Measurements from ENCODE around the gene KLC1.

The KLC1 gene

DNA sequence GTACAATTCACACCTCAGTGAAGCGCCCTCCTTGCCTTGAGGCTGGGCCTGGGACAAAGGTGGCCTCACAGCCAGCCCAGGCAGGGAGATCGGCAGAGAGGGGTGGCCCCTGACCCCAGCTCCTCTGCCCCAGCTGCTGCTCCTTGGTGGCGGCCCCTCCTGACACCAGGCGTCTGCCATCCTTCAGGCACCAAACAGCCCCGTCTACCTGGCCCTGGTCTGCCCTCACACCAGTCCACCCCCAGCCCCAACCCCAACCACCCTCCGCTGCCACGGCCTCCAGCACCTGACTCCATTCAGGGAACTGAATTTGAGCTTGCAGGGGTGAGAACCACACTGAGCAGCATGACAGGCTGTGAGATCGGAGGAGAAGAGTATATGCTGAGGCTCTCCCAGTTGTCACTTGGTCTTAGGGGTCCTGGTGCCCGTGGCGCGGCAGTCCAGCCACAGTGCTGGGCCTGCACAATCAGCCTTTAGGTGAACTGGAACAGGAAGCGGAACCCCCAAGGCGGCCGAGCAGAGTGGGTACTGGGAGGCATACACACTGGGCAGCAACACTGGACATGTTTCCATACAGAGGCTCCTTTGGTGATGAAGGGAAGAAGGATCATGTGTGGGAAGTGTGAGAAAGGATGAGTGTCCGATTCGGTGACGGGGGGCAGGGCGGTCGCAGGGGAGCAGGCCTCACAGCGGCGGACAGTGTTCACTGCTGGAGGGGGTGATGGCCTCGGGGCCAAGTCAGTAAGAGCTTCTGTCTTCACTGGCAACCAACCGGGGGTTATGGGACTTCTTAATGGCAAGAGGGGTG is 105.3 kb downstream of the KLC1 start:
- no peak for DNase-seq (ENCODE audit: low read depth in 2 of 2)

DNA sequence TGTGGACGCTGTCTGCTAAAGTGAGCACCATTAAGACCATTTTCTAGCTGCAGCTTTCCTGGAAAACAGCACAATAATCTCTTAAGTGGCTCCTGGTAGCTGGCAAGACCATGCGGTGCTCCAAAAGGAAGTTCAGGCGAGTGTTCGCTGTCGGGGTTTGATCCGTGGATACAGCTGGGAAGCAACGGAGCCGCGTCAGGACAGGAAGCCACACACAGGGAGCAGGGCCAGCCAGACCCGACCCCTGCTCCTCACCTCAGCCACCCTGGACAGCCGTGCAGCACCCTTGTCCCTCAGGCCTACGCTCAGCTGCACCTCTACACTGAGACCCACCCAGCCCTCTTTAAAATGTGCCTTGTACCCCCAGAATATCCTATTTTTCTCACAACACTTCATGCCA is 106.0 kb downstream of the KLC1 start:
- no peak for DNase-seq (ENCODE audit: low read depth in 2 of 2)

DNA sequence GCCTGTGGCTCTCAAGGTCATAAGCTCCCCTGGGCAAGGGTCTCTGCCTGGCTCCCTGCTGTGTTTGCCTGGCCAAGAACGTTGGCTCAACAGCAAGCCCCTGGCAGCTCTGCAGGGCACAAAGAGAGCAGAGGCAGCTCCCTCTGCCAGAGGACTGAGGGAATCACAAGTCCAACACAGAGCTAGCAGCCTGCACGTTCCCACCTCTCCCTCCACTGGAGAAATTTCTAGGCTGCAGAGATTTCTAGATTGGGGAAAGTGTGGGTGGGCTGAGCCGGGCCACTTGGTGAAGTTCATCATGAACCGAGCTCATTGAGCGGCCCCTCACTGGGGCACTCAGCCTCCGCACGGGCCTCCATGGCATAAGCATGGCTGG is 106.4 kb downstream of the KLC1 start:
- DNase-seq (ENCODE audit: low read depth in 2 of 2), result no peak

DNA sequence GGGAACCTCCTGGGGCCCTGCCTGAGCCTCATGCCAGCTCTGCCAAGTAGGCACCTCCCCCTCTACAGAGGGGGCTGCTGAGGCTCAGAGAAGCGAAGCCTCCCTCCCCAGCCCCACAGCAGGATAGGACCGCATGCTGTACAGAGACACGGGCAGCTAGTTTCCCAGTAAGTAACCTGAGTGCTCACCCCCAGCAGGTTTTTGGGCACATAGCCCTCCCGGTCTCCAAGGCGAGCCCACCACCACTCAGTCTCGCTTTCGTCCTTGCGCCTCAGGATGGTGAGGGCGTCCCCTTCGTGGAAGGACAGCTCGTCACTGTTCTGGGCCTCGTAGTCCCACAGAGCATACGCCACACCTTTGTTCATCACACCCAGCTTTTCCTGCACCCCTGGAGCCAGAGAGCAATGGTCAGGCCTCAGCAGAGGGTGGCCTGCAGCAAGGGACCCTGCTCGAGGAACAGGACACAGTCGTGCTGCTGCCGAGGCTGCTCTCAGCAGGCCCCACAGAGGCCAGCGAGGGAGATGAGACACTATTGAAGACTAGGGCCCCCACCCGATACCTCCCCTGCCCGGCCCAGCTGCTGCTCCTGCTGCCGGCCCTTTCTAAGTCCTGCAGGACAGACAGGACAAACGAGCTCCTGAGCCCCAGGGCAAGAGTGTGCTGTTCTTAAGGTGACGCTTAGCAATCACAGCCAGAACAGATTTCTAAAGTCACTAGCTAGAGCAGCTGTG is 107.0 kb downstream of the KLC1 start:
- DNase-seq (ENCODE audit: low read depth in 2 of 2), result no peak

DNA sequence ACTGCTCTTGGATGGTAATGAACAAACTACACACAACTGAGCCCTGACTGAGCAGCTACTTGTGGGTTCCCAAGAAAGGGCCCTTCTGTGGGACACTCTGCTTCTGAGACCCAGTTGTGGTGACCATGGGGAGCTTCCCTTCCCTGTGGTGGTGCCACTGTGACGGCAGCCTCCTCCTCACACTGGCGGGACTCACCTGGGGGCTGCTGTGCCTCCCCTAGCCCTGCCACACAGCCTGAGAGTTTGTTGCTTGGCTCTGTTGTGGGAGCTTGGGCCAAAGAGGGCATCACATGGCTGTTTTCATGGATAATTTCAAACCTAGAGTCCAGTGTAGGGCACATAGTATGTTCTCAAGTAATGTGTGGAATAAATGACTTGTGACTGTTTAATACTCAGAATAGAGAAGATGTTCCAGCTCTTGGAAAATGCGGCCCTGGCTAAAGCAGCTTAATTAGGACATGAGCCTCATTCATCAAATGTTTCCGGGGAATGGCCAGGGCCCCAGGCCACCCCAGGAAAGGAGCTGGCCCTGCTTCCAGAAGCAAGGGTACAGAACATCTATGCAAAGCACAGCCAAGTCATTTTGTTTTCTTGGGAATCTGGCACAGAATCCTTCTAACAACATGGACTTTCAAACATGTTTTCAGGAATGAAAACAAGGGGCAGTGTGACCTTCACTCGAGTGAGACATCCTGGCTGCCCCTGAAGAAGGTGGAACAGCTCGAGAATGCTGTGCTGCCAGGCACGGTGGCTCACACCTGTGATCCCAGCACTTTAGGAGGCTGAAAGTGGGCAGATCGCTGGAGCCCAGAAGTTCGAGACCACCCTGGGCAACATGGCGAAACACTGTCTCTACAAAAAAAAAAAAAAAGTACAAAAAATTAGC is 107.8 kb downstream of the KLC1 start:
- DNase-seq (ENCODE audit: low read depth in 2 of 2), result no peak

DNA sequence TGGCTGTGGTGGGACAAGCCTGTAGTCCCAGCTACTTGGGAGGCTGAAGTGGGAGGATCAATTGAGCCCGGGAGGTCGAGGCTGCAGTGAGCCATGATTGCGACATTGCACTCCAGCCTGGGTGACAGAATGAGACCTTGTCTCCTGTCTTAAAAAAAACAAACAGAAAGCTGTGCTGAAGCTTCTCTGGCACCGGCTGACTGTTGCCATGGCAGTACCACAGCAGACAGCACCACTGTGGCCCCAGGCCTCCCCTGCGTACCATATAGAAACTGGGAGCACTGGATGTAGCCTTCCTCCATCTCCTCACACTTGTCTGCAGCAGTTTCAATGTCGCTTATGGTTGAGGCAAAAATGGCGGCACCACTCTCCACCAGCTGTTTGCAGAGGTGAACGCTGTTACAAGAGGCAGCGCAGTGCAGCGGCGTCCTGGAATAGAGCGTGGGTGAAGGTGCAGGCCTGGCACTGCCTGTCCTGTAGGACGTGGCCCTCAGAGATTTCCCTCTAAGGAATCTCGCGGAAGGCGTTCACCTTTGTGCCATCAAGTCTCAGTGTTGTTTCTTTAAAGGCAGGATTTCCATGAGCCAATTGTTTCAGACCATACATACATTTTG is 108.5 kb downstream of the KLC1 start:
- no peak for DNase-seq (ENCODE audit: low read depth in 2 of 2)

DNA sequence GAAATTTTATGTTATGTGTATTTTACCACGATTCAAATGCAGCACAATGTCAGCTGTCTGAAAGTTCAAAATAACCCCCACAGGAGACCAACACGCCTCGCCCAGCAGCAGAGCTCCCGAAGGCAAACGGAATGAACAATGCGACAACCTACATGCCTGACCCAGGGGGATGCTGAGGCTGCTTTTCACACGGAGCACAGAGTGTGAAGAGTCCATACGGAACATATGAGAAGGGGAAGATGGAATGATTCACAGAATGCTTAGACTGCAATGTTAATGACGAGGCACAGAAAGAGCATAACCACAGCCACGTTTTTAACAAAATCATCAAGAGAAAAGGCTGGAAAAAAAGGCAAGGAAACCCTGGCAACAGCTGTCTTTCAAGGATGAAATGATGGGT is 109.2 kb downstream of the KLC1 start:
- DNase-seq (ENCODE audit: low read depth in 2 of 2), result no peak

DNA sequence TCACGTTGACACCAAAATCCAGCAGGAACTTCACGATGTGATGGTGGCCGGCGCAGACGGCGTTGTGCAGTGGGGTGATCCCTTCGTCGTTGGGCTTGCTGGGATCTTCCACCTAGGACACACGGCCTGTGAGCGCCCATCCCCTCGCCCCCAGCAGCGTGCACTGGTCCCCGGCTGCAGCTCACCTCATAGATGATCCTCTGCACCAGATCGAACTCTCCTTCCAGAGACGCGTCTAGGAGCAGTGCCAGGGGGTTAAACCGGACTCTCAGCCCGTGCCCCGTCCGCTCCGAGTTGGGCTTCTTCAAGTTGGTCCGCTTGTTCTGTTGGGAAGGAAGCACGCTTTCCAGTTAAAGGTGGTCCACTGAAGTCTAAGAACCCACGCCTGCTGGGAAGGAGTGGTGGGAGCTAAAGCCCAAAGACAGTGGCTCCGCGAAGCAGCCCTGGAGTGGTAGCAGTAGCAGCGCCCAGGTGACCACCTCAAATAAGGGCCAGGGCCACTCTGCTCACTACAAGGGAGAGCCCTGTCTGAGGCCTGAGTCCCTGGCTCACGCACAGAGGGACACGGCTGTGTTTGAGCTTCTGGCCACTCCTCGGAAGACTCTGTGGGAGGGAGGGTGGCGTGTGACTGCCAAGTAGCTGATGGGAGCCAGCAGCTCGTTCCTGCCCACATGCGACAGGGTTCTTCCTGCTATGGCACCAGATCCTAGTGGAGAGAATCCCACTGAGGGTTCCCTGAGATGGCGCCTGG is 109.9 kb downstream of the KLC1 start:
- no peak for DNase-seq (ENCODE audit: low read depth in 2 of 2)

DNA sequence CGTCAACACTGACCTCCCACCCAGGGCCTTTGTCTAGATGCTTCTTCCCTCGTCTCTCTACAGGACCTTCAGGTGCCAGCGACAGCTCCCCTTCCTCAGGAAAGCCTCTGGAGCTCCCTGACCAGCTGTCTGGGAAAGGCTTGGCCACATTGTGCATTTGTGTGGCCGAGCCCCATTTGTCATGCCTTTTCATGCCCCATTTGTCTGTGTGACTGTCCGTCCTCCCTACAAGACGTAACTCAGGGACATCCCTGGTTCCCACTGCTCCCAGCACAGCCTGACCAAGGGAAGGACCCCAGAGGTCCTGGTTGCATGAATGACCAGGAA is 110.4 kb downstream of the KLC1 start:
- no peak for DNase-seq (ENCODE audit: low read depth in 2 of 2)

DNA sequence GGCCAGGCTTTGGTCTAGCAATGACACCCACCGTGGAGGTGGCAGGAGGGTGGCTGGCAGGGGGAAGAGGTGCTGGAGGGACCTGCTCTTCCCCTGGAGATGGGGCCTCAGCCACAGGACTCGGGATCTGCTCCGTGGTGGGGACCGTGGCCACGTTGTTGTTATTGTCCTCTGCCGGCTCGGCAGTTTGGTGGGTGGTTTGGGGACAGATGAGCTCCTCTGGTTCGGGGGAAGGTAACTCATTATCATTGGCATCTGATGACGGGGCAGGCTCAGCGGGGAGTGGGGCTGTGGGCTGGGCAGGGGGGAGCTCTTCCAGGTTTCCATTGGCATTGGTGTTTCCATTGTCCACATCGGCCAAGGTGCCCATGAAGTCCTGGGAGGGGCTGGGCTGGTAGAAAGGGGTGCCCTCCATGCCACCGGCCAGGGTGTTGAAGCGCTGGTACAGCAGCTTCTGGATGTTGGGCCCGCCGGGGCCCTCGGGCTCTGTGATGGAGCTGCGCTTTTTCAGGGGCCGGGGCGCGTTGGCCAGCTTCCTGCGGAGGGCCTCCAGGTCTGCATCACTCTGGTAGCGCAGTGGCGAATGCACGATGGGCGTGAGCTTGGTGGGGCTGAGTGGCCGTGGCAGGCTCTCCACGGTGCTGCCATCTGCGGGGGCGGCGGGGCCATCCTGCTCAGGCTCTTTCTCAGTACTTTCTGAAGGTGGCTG is 110.9 kb downstream of the KLC1 start:
- no peak for DNase-seq (ENCODE audit: low read depth in 2 of 2)

DNA sequence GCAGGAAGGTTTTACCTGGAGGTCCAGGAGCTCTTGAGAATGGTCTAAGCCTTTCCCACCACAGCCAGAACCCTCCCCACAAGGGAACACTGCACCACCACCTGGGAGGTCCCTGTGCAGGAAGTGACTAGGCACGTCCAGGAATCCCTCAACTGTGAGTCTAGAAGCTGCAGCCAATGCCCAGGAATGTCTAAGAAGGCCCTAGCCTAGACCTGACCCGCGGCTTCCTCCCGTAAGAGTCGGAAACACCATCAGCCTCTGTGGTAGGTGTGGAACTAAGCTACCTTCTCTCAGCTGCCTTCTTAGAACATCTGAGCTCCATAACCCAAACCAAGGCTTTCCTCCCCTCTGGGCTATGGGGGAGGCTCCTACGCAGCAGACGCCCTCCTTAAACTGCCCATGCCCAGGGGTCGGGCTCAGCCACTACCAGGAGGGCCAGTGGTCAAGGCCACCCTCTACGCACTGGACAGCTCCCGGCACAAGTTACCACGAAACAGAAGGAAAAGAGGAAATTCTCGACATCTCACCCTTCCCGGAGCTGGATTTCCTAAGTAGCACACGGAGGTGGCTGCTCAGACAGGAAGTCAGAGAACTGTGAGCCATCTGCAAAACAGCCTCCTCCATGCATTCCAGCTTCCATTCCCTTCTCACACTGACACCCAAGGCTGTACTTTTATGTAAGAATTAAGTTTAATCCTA is 112.1 kb downstream of the KLC1 start:
- DNase-seq (ENCODE audit: low read depth in 2 of 2), result no peak

DNA sequence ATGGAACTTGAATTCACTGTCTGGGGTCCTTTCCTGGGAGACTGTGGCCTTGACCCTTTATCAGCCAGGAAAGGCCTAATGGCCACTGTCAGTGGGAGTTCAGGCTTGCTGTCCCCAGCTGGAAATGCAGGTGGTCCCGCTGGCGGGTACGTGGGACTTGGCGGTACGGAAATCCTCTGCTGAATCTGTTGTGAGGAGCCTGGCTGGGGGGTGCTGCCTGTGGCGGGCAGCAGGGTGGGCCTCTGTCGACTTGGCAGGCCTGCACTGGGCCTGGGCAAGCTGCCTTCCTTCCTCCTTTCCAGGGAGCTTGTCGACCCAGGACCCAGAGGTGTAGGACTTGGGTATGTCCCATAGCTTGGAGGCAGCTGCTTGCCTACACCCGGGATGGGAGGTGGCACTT is 112.9 kb downstream of the KLC1 start:
- no peak for DNase-seq (ENCODE audit: low read depth in 2 of 2)

DNA sequence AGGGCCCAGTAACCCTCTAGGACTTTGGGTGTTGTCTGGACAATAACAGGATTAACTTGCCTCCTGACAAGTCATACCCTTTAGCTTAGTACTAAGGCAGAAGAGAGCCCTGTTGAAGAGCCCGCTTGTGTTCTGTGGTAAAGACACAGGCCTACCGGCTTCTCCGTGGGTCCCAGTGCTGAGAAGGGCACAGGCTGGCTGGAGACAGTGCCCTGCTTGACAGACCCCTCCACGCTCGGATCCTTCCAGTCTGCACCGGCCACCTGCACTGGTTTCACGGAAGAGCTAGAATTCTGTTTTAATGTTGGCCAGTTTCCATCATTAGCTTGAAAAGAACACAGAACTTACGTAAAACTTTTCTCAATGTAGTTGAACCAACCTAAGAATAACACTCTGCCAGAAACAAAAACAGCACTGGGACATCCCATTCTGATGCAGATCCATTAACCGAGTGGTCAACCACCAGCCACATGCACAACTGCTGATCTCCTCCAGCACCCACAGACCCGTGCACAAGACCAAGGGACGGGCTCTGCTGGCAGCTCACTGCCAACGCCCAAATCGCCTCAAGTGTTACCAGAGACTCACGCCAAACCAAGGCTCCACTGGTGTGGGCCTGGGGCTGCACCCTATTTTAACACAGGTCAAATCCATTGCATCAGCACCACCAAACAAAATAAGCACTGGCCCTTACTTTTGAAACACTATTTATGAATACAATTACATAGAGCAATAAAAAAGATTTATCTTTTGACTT is 113.7 kb downstream of the KLC1 start:
- no peak for DNase-seq (ENCODE audit: low read depth in 2 of 2)

DNA sequence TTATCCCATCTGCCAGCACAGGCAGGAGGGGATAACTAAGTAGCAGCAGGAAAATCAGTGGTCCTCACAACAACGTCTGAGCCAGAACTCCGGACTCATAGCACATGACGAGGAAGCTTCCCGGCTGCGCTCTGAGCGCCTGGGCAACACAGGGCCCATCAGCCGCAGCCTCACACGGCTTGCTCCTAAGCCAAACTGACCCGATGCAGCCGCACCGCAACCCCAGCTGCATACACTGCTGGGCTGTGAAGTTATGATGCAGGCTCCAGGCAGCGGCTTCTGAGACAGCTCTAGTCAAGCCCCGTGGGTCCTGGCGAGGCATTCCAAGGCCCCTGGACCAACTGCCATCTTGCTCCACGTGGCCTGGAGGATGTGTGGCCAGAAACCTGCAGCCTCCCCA is 114.7 kb downstream of the KLC1 start:
- DNase-seq (ENCODE audit: low read depth in 2 of 2), result no peak

DNA sequence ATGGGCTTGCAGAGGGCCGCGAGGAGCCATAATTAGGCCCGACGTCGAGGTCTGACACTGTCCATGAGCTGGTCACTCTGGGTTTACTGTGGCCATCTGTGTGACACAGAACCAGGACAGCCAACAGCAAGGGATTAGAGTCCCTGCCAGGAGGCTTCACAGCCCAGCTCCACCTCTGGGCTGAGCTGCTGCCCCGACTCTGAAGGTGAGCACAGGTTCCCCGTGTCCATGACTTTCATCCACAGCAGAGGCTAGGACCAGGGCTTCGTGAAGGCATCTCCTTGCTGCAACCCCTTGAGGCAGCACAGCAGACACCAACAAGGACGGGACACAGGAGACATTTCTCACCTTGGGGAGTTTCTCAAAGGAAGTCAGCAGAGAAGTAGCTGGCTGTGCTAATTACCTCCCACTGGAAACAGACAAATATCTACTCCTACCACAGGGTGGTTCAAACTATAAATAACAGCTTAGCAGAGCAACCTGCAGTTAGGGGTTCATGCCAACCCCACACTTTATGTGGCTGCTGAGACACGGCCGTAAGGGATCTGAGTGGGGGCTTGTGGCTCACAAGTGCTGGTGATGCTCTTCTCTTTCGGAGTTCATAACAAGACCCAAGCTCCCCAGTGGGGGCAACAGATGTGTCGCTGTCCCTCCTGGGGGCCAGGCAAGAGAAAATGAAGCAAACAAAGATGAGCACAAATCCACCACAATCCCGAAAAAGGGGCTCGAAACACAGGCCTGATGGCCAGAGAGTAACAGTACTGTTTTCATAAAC is 115.8 kb downstream of the KLC1 start:
- DNase-seq (ENCODE audit: low read depth in 2 of 2), result no peak

DNA sequence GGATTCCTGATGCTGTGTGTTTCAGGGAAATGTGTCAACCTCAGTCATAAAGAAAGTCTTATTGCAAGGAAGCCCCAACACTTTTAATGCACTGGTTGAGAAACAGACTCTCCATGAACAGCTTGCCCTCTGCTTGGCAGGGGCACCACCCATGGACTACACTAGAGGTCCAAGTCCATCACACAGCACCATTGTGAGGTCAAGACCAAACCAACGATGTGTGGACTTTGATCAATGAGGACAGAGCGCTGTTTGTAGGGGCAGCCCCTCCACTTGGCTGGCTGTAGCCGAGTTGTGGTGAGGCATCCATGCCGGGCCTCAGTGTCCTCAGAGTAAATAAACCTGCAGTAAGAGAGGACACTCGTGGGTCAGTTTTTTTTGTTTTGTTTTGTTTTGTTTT is 116.4 kb downstream of the KLC1 start:
- DNase-seq (ENCODE audit: low read depth in 2 of 2), result no peak

DNA sequence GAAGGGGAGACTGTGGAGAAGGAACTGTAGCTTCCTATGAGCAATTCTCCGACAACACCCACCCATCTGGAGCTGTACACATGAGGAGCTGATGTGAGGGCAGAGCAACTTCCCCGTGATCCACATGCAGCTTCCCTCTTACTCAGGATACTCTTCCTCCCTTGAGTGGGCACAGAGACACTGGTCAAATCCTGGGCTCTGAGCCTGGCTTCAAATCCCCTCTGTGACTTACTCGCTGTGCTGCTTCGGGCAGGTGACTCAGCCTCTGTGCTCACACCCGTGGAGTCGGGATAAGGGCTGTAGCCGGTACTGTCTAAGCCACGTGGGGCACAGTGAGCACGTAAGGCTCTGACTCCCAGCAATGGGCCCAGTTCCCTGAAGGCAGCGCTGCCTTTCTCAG is 117.7 kb downstream of the KLC1 start:
- no peak for DNase-seq (ENCODE audit: low read depth in 2 of 2)

DNA sequence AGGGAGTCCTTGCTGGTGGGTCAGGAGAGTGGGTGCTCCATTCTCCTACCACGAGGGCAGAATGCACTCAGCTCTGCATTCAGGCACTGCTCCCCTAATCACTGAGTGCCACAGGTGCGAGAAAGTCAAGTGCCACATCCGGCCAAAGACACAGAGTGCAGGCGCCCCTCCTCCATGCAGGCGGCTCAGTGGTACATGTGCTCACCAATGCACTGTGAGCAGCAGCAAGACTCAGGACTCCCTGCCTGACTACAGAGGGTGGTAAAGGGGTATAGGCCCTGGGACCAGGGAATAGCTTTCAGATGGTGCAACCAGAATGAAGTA is 119.5 kb downstream of the KLC1 start:
- peak in 1 of 2 donors; percentile 7 for DNase-seq (ENCODE audit: low read depth in 2 of 2)

DNA sequence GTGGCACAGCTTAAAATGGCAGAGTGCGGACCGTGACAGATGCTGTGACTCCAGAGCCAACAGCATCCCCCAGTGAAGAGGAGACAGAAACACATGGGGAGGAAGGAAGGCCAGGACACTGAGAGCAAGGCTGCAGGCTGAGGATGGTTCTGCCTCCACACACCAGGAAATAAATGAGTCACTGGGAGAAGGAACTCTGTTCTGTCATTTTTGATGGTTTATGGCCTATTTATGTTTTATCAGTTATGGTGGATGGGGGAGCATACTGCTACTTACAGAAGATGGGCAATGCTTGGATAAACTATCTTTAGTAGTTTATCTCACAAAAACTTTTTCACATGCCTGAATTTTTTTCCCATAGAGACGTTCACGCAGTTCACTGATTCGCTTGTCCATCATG is 120.4 kb downstream of the KLC1 start:
- DNase-seq (ENCODE audit: low read depth in 2 of 2), result no peak
